ENCODE measurements around the gene SLC4A3. TPM values are rescaled to one million over a fixed set of nuclear protein-coding genes. Genes with fewer than 3 reads are reported as not detected.
"Not testable (repeated sequence)": the region's sequence is repeated elsewhere in the genome, so short reads cannot be mapped to it uniquely, and the experiment has no call there.

The SLC4A3 gene
- total RNA-seq, 3 donors from 2014 or later (not counting 1 experiment from before 2014, with no cell fraction given): 0.15 to 0.45 TPM; not detected in 1

DNA sequence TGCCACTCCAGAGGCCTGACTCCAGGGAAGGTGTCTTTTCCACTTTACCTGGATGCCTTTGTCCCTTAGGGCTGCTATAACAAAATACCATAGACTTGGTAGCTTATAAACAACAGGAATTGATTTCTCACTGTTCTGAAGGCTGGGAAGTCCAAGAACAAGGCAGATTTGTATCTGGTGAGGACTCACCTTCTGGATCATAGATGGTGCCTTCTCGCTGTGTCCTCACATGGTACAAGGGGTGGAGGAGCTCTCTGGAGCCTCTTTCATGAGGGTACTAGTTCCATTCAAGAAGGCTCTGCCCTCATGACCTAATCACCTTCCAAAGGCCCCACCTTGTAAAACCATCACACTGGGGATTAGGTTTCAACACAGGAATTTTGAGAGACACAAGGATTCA, 52.1 kb downstream of the SLC4A3 start:
- Histone ChIP-seq H3K36me3 (ENCODE audit: control insufficient read depth, insufficient read depth, low read length) (no peaks in the 10 kb centered on the region), H3K9me3 (ENCODE audit: control insufficient read depth, insufficient read depth, low read length) (no peaks in the 10 kb centered on the region), H3K27me3 (ENCODE audit: control insufficient read depth, insufficient read depth, low read length) (no peaks in the 10 kb centered on the region), H3K27ac (ENCODE audit: low read length) (no peak overlapping the region), H3K4me3 (ENCODE audit: low read length) (no peak overlapping the region), H3K4me1 (ENCODE audit: control insufficient read depth, insufficient read depth, low read length) (no peaks in the 10 kb centered on the region)
- no peaks in the 10 kb centered on the region for H3K9me3 Mint-ChIP-seq
- H3K36me3 Mint-ChIP-seq: no peaks in the 10 kb centered on the region
- H3K4me1 Mint-ChIP-seq: no peaks in the 10 kb centered on the region
- intact Hi-C loops (cut with micrococcal nuclease): no loop called here
- TF ChIP-seq, protein P1, sequence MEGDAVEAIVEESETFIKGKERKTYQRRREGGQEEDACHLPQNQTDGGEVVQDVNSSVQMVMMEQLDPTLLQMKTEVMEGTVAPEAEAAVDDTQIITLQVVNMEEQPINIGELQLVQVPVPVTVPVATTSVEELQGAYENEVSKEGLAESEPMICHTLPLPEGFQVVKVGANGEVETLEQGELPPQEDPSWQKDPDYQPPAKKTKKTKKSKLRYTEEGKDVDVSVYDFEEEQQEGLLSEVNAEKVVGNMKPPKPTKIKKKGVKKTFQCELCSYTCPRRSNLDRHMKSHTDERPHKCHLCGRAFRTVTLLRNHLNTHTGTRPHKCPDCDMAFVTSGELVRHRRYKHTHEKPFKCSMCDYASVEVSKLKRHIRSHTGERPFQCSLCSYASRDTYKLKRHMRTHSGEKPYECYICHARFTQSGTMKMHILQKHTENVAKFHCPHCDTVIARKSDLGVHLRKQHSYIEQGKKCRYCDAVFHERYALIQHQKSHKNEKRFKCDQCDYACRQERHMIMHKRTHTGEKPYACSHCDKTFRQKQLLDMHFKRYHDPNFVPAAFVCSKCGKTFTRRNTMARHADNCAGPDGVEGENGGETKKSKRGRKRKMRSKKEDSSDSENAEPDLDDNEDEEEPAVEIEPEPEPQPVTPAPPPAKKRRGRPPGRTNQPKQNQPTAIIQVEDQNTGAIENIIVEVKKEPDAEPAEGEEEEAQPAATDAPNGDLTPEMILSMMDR (IDR thresholded peaks at IDR 0.05): no peak
- WGBS (ENCODE audit: insufficient coverage): 92% methylated on average over 1 of the region's 1 CpG
- peaks cover 8 to 22% of the 10 kb centered on the region in 2 donors for H3K27me3 Mint-ChIP-seq (ENCODE audit: low read depth in 2 of 2)
- no peak for DNase-seq
- ATAC-seq: no peak
- no peak overlapping the region for H3K4me3 Mint-ChIP-seq
- H3K27ac Mint-ChIP-seq: no peak overlapping the region

DNA sequence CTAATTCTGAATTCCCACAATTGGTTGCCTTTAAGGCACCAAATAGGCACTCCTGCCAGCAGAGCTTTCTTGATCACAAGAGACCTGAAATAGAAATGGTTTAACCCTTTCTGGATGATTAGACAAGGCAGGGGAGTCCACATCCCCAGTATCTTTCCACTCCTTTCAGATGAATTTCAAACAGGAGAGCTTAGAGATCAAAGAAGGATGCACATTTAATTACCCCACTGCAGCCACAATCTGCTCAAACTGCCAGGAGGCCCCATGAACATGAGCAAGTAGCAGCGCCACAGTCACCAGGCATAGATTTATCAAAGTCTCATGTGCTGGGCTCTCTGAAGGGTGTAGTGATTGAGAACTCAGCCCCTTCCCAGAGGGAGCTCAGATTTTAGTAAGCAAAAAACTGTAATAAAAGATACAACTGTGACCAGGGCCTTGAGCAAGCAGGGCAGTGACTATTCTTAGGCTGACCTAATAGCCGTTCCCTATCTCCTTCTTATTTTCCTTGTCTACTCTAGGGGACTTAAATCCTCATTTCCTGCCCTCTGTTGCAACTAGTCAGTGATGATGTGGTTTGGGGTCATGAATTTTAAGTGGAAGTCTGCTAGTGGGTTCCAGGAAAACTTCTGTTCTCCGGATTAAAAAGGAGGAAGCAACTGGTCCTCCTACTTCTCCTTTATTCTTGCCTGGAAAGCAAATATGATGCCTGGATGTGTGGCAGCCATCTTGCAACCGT, 53.7 kb downstream of the SLC4A3 start:
- intact Hi-C loops (cut with micrococcal nuclease): no loop called here
- H3K36me3 ChIP-seq (ENCODE audit: control insufficient read depth, insufficient read depth, low read length): no peaks in the 10 kb centered on the region

DNA sequence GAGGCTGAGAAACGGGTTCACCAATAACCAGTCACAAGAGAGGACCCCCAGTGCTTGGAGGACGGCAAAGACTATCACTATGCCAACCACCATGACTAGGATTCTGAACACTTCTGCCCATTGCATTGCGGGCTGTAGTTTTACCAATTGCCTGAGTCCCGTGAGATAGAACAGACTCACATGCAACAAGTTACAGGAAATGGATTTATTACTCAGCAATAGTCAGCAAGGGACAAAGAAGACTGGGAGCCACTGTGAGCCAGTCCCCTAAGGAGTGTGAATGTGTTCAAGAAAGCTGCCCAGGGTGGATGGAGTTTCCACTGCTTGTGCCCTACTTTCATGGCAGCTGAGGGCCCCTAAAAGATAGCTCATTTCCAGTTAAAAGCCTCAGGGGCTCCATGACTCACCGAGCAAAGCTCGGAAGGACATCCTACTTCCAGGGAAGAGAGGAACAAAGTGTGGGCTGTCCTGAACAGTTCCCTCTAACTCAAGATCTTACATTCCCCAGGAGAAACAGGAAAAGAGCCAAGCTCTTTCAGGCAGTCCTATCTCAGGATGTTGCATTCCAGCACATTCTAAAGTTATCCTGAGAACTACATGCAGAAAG, 54.4 kb downstream of the SLC4A3 start:
- Histone ChIP-seq H3K4me3 (ENCODE audit: low read length) (no peak overlapping the region), H3K4me1 (ENCODE audit: control insufficient read depth, insufficient read depth, low read length) (no peaks in the 10 kb centered on the region), H3K27ac (ENCODE audit: low read length) (no peak overlapping the region), H3K27me3 (ENCODE audit: control insufficient read depth, insufficient read depth, low read length) (no peaks in the 10 kb centered on the region), H3K9me3 (ENCODE audit: control insufficient read depth, insufficient read depth, low read length) (no peaks in the 10 kb centered on the region), H3K36me3 (ENCODE audit: control insufficient read depth, insufficient read depth, low read length) (no peaks in the 10 kb centered on the region)
- TF ChIP-seq, protein P1 (IDR thresholded peaks at IDR 0.05): no peak
- H3K4me3 Mint-ChIP-seq: no peak overlapping the region
- H3K27me3 Mint-ChIP-seq (ENCODE audit: low read depth in 2 of 2): peaks cover 14 to 23% of the 10 kb centered on the region in 2 donors
- no peaks in the 10 kb centered on the region for H3K36me3 Mint-ChIP-seq
- intact Hi-C loops (cut with micrococcal nuclease): no loop called here
- 81% methylated on average over 6 of the region's 6 CpGs for WGBS (ENCODE audit: insufficient coverage)
- H3K27ac Mint-ChIP-seq: no peak overlapping the region
- ATAC-seq: no peak
- no peaks in the 10 kb centered on the region for H3K9me3 Mint-ChIP-seq
- DNase-seq: no peak
- H3K4me1 Mint-ChIP-seq: peaks cover 0 to 8% of the 10 kb centered on the region in 2 donors

More for the DNA sequence above, 53.7 kb downstream of the SLC4A3 start:
- no peak for DNase-seq
- Mint-ChIP-seq H3K4me1 (peaks cover 0 to 8% of the 10 kb centered on the region in 2 donors), H3K36me3 (no peaks in the 10 kb centered on the region), H3K9me3 (no peaks in the 10 kb centered on the region), H3K27ac (no peak overlapping the region), H3K27me3 (ENCODE audit: low read depth in 2 of 2) (peaks cover 10 to 16% of the 10 kb centered on the region in 2 donors), H3K4me3 (no peak overlapping the region)
- 69% methylated on average over 4 of the region's 4 CpGs for WGBS (ENCODE audit: insufficient coverage)
- Histone ChIP-seq H3K9me3 (ENCODE audit: control insufficient read depth, insufficient read depth, low read length) (no peaks in the 10 kb centered on the region), H3K4me1 (ENCODE audit: control insufficient read depth, insufficient read depth, low read length) (no peaks in the 10 kb centered on the region), H3K4me3 (ENCODE audit: low read length) (no peak overlapping the region), H3K27ac (ENCODE audit: low read length) (no peak overlapping the region), H3K27me3 (ENCODE audit: control insufficient read depth, insufficient read depth, low read length) (no peaks in the 10 kb centered on the region)
- TF ChIP-seq, protein P1 (IDR thresholded peaks at IDR 0.05): no peak
- no peak for ATAC-seq

DNA sequence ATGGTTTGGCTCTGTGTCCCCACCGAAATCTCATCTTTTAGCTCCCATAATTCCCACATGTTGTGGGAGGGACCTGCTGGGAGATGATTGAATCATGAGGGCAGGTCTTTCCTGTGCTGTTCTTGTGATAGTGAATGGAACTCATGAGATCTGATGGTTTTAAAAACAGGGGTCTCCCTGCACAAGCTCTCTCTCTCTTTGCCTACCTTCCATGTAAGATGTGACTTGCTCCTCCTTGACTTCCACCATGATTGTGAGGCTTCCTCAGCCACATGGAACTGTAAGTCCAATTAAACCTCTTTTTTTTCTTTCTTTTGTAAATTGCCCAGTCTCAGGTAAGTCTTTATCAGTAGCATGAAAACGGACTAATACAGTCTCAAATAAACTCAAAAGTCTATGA, 56.0 kb downstream of the SLC4A3 start:
- H3K36me3 ChIP-seq (ENCODE audit: control insufficient read depth, insufficient read depth, low read length); H3K9me3 Mint-ChIP-seq; DNase-seq; H3K4me1 Mint-ChIP-seq; H3K4me1 ChIP-seq (ENCODE audit: control insufficient read depth, insufficient read depth, low read length); H3K9me3 ChIP-seq (ENCODE audit: control insufficient read depth, insufficient read depth, low read length); H3K4me3 Mint-ChIP-seq; H3K36me3 Mint-ChIP-seq; H3K27me3 ChIP-seq (ENCODE audit: control insufficient read depth, insufficient read depth, low read length); ATAC-seq; H3K27ac Mint-ChIP-seq; H3K27ac ChIP-seq (ENCODE audit: low read length); intact Hi-C loops (cut with micrococcal nuclease); H3K4me3 ChIP-seq (ENCODE audit: low read length): not testable (repeated sequence)
- no CpG with 5 or more reads among the region's 2 CpGs for WGBS (ENCODE audit: insufficient coverage)
- peaks cover 17 to 28% of the 10 kb centered on the region in 2 donors for H3K27me3 Mint-ChIP-seq (ENCODE audit: low read depth in 2 of 2)

Measured in natural killer cell (primary cell).